ENCODE data around the gene SURF6. TPM values are rescaled to one million over a fixed set of nuclear protein-coding genes. Genes with fewer than 3 reads are reported as not detected.

SURF6 gene
- total RNA-seq: 10 to 100 TPM; 16.1 to 41.2 (median 26.8) TPM

GRCh38 chr9:133335924-133336811, at the start of gene SURF6:
TSS of gene SURF6 (minus strand) at chr9:133336188. CDS start at chr9:133336132, 56 bp downstream.
- DNase-seq: peak; percentile 91 to 96 (median 96)
- H3K9me3 ChIP-seq: no peaks in the 10 kb centered on the region
- peaks cover 5 to 31% (median 8%) of the 10 kb centered on the region in 4 donors for H3K4me1 ChIP-seq
- H3K4me3 ChIP-seq: peak within 1 kb of the TSS; percentile 67 to 92 (median 76)
- H3K36me3 ChIP-seq: peaks cover 0 to 39% (median 0%) of the 10 kb centered on the region in 3 donors
- H3K27ac ChIP-seq: peak within 1 kb of the TSS; percentile 74 to 79 (median 76)
- no peaks in the 10 kb centered on the region for H3K27me3 ChIP-seq
- TF ChIP-seq CTCF (IDR thresholded peaks at IDR 0.05) (peak in 2 of 6 experiments; percentile 14 to 43), POLR2A (IDR thresholded peaks at IDR 0.05) (peak; percentile 67 to 82)

- Histone ChIP-seq H3K36me3 (no peaks in the 10 kb centered on the region), H3K9me3 (no peaks in the 10 kb centered on the region), H3K4me3 (no peak overlapping the region), H3K4me1 (no peaks in the 10 kb centered on the region), H3K27me3 (no peaks in the 10 kb centered on the region), H3K27ac (no peak overlapping the region)
- TF ChIP-seq POLR2A (IDR thresholded peaks at IDR 0.05) (no peak), CTCF (IDR thresholded peaks at IDR 0.05) (no peak)
- no peak for DNase-seq
Observed at GRCh38 chr9:133385452-133385851, 49.5 kb upstream of the SURF6 start.

GRCh38 chr9:133384736-133385321, 48.8 kb upstream of the SURF6 start:
- H3K27ac ChIP-seq: no peak overlapping the region
- no peak for TF ChIP-seq CTCF (IDR thresholded peaks at IDR 0.05)
- TF ChIP-seq POLR2A (IDR thresholded peaks at IDR 0.05): no peak

GRCh38 chr9:133383438-133383837, 47.5 kb upstream of the SURF6 start:
- Histone ChIP-seq H3K9me3 (no peaks in the 10 kb centered on the region), H3K27ac (no peak overlapping the region), H3K27me3 (no peaks in the 10 kb centered on the region), H3K36me3 (no peaks in the 10 kb centered on the region), H3K4me3 (no peak overlapping the region), H3K4me1 (no peaks in the 10 kb centered on the region)
- no peak for DNase-seq
- TF ChIP-seq CTCF (IDR thresholded peaks at IDR 0.05): no peak

More at GRCh38 chr9:133384736-133385321, 48.8 kb upstream of the SURF6 start:
- H3K4me1 ChIP-seq: no peaks in the 10 kb centered on the region
- H3K36me3 ChIP-seq: no peaks in the 10 kb centered on the region
- DNase-seq: no peak
- no peaks in the 10 kb centered on the region for H3K27me3 ChIP-seq
- no peak overlapping the region for H3K4me3 ChIP-seq
- H3K9me3 ChIP-seq: no peaks in the 10 kb centered on the region

GRCh38 chr9:133382507-133383141, 46.6 kb upstream of the SURF6 start:
- H3K4me3 ChIP-seq: no peak overlapping the region
- no peak for DNase-seq
- TF ChIP-seq POLR2A (IDR thresholded peaks at IDR 0.05) (no peak), CTCF (IDR thresholded peaks at IDR 0.05) (no peak)
- no peaks in the 10 kb centered on the region for H3K9me3 ChIP-seq
- no peaks in the 10 kb centered on the region for H3K4me1 ChIP-seq
- H3K27ac ChIP-seq: no peak overlapping the region
- no peaks in the 10 kb centered on the region for H3K36me3 ChIP-seq
- no peaks in the 10 kb centered on the region for H3K27me3 ChIP-seq
